Activated CD4-positive, alpha-beta memory T cell treated with anti-CD3 and anti-CD28 coated beads for 36 hours (primary cell): Measurements from ENCODE around the gene DDR1. TPM values are rescaled to one million over a fixed set of nuclear protein-coding genes. Genes with fewer than 3 reads are reported as not detected.

Source experiments
- CTCF ChIA-PET: fragments of 350-600 bp; sonication (Branson Sonifier 250); formaldehyde crosslinking; loops from one replicate; lab custom pipeline; 2021; ENCODE audit warnings: antibody characterized with exemption, inconsistent platforms; lab: Charles Lee
- POLR2A ChIA-PET: fragments of 350-600 bp; sonication (Branson Sonifier 250); formaldehyde crosslinking; loops from one replicate; lab custom pipeline; 2021; ENCODE audit warnings: antibody characterized with exemption; lab: Charles Lee
- DNase-seq: peaks from one replicate; pipeline ENCODE4 v3.0.0-alpha.2; 2020
- H3K27ac Mint-ChIP-seq: one replicate; pipeline ENCODE4 v1.8.0; 2021; ENCODE audit warnings: mixed read lengths
- H3K27me3 Mint-ChIP-seq: one replicate; pipeline ENCODE4 v1.8.0; 2021; ENCODE audit warnings: mixed read lengths
- H3K36me3 Mint-ChIP-seq: one replicate; pipeline ENCODE4 v1.8.0; 2021; ENCODE audit warnings: mixed read lengths
- H3K4me1 Mint-ChIP-seq: one replicate; pipeline ENCODE4 v1.8.0; 2021; ENCODE audit warnings: low read depth, mixed read lengths
- H3K4me3 Mint-ChIP-seq: one replicate; pipeline ENCODE4 v1.8.0; 2021; ENCODE audit warnings: mild to moderate bottlenecking, mixed read lengths
- H3K9me3 Mint-ChIP-seq: one replicate; pipeline ENCODE4 v1.8.0; 2021; ENCODE audit warnings: mixed read lengths
- intact Hi-C: fragments of 100-400 bp; cut with micrococcal nuclease; formaldehyde crosslinking; loops from one replicate; pipeline ENCODE4 v1.15.1; 2023
- total RNA-seq, 2 experiments: library from RNA; stranded (reverse); gene quantifications; one replicate each; pipeline ENCODE4 v1.2.3, GENCODE V29; 2021

Gene DDR1
- total RNA-seq, 2 experiments from 2014 or later: 8.1 to 8.7 TPM

DNA sequence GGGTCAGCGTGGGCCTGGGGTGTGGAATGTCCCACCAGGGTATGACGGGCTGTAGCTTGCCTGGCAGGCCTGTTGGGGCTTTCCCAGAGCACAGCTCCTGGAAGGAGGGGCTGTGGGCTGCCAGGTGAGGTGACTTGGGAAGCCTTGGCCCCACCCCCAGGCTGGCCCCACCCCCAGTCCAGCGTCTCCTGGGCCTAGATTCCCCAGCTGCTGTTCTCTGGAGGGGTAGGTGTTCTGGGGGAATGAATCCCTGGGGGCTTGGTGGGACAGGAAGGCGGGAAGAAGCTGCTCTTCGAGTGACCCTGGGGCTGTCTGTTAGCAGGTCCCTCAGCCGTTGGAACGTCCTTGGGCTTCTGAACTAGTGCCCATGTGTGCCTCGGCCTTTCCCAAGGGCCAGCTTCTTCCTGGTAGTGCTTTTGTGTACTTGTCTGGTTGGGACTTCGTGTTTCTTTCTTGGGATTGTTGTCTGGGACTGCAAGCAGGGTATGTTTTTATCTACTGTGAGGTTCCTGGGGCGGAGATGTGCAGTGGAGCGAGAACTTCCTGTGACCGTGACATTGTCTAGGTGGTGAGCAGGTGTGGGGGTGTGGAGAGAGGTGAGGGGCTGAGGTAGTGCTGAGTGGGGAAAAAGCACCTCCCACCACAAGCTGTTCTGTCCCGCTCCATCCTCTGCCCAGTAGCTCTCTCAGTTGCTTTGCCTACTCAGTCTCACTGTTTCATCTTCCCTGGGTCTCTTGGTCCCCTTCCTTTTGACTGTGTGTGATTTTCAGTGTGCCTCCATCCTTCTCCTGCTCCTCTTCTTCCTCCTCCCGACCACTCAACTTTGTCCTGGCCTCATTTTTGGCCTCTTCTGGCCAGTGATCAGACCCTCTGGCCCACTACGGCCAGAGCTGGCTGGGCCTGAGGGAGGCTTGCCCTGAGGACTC is 1.3 kb upstream of the DDR1 start:
- peak overlapping the region; percentile 2 for H3K27ac Mint-ChIP-seq
- H3K4me3 Mint-ChIP-seq: peak overlapping the region; percentile 66
- peaks cover 28% of the 10 kb centered on the region for H3K4me1 Mint-ChIP-seq
- POLR2A ChIA-PET: interaction anchor here (0.6 to 0.8 kb wide), 2 partner anchors 146 to 403 kb away, joined by 4 to 6 read pairs; no protein-coding TSS in a partner anchor
- no peaks in the 10 kb centered on the region for H3K9me3 Mint-ChIP-seq
- no peaks in the 10 kb centered on the region for H3K27me3 Mint-ChIP-seq
- H3K36me3 Mint-ChIP-seq: no peaks in the 10 kb centered on the region
- intact Hi-C loops: no loop called here
- CTCF ChIA-PET: interaction anchor here (0.9 to 1.7 kb wide), 4 partner anchors 54 to 196 kb away, joined by 3 to 7 read pairs (median 4); no protein-coding TSS in a partner anchor
- peak; percentile 37 for DNase-seq

DNA sequence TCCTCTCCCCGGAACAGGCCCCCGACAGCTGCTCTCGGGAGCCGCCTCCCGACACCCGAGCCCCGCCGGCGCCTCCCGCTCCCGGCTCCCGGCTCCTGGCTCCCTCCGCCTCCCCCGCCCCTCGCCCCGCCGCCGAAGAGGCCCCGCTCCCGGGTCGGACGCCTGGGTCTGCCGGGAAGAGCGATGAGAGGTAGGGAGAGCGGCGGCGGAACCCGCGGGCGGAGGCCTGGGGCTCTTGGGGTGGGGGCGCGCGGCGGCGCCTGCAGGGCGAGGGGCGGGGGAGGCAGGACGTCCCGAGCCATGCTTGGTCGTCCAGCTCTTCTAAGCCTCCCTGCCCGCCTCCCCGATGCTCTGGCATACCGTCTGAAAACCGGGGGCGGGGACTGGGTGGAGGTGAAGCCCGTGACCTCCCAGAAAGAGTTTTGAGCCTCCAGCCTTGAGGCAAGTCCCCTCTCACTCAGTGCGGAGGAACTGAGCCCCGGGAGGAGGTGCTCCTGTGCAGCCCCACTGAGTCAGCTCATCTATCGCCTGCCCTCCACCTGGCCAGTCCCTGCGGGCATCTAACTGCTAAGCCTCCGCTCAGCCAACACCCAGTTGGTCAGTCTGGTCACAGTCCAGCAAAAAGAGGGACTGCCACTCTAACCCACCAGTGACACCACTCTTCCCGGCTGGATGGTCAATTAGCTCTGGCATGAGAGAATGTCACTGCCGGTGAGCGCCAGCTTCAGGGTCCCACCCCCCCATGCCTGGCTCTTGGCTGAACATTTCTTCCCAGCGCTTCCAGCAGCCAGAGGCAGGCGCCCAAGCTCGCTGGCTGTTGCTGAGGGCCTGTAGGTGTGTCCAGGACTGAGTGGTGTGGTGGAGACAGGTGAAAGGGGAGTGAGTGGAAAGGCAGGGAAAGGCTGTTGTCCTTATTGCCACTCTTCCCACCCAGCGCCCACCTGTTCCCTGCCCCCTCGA is 482 bp downstream of the DDR1 start:
- no peaks in the 10 kb centered on the region for H3K36me3 Mint-ChIP-seq
- H3K4me3 Mint-ChIP-seq: peak overlapping the region; percentile 70
- ChIA-PET POLR2A (interaction anchor here (0.7 to 1.0 kb wide), 3 partner anchors 29 to 56 kb away, joined by 3 to 4 read pairs (median 3); partner anchors contain the start of gene VARS2), CTCF (interaction anchor here (0.6 to 1.7 kb wide), 7 partner anchors 56 to 205 kb away, joined by 3 to 11 read pairs (median 4); no protein-coding TSS in a partner anchor)
- no peaks in the 10 kb centered on the region for H3K9me3 Mint-ChIP-seq
- DNase-seq: peak; percentile 66
- H3K4me1 Mint-ChIP-seq: peaks cover 25% of the 10 kb centered on the region
- H3K27me3 Mint-ChIP-seq: no peaks in the 10 kb centered on the region
- intact Hi-C loops: no loop called here
- H3K27ac Mint-ChIP-seq: no peak overlapping the region

GRCh38 chr6:30885481-30885998 is 1.2 kb downstream of the DDR1 start:
- POLR2A ChIA-PET: no interaction called here
- no peaks in the 10 kb centered on the region for H3K36me3 Mint-ChIP-seq
- H3K9me3 Mint-ChIP-seq: no peaks in the 10 kb centered on the region
- CTCF ChIA-PET: interaction anchor here (1.2 to 1.5 kb wide), 2 partner anchors 155 to 206 kb away, joined by 3 read pairs; no protein-coding TSS in a partner anchor
- no peaks in the 10 kb centered on the region for H3K27me3 Mint-ChIP-seq
- peaks cover 25% of the 10 kb centered on the region for H3K4me1 Mint-ChIP-seq
- intact Hi-C loops: no loop called here
- no peak overlapping the region for H3K27ac Mint-ChIP-seq
- no peak for DNase-seq
- H3K4me3 Mint-ChIP-seq: peak overlapping the region; percentile 70

DNA sequence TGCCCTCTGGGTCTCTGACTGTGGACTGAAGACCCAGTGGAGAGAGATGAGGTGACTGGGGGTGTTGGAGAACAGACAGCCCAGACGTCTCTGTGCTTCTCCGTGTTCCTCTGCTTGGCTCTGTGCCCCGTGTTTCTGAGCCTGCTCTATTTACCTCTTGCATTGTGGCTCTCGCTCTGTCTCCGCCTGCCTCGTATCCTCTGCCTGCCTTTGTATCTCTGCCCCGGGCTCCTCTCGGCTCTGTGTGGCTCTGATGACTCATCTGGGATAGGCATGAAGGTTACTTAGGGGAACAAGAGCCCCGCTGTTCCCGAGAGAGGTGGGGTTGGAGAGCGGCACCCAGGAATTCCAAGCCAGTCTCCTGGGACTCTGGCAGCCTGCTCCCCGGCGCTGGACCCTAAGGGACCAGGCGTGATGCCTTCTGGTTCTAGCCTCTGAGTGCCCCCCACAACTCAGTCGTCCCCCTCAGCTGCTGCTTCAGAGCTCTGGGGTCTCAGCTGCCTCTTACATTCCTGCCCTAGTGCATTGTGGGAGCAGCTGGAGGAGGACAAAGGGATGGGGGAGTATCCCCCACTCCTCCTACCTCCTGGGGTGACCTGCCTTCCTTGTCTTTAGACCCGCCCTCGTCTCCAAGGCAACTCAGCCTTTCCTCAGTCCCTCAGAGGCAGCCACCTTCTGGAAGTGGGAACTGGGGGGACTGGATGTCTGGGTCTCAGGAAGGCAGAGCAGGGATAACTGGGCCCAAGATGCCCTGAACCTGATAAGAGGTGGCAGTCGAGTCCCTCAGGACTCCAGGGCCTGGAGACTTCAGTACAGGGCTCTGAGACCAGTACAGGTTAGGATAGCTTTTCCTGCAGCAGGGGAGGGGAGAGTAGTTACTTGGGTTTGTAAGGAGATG is 1.9 kb downstream of the DDR1 start:
- POLR2A ChIA-PET: no interaction called here
- CTCF ChIA-PET: interaction anchor here (0.9 to 1.5 kb wide), 2 partner anchors 156 to 193 kb away, joined by 3 to 4 read pairs; no protein-coding TSS in a partner anchor
- Mint-ChIP-seq H3K4me1 (peaks cover 25% of the 10 kb centered on the region), H3K9me3 (no peaks in the 10 kb centered on the region), H3K27ac (no peak overlapping the region), H3K4me3 (peak overlapping the region; percentile 70), H3K36me3 (no peaks in the 10 kb centered on the region), H3K27me3 (no peaks in the 10 kb centered on the region)
- DNase-seq: peak; percentile 38
- intact Hi-C loops: no loop called here

DNA sequence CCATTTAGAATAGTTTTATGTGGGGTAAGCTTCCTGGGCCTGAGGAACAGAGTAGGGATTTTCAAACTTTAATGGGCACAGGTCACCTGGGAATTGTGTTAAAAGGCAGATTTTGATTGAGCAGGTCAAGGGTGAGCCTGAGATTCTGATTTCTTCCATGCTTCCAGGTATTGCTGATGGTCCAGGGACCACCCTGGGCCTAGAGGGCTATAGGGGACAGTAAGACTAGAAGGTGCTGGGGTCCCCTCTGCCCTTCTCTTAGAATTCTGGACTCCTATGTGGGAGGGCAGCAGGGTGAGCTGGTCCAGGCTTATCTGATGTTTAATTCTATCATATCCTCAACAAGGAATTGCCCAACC is 2.6 kb downstream of the DDR1 start:
- POLR2A ChIA-PET: no interaction called here
- Mint-ChIP-seq H3K4me1 (peaks cover 25% of the 10 kb centered on the region), H3K9me3 (no peaks in the 10 kb centered on the region), H3K4me3 (no peak overlapping the region), H3K27ac (no peak overlapping the region), H3K27me3 (no peaks in the 10 kb centered on the region), H3K36me3 (no peaks in the 10 kb centered on the region)
- CTCF ChIA-PET: interaction anchor here (0.9 kb wide), 1 partner anchor 193 kb away, joined by 4 read pairs; no protein-coding TSS in a partner anchor
- DNase-seq: no peak
- intact Hi-C loops: no loop called here

GRCh38 chr6:30887901-30888815 is 3.8 kb downstream of the DDR1 start:
- Mint-ChIP-seq H3K36me3 (no peaks in the 10 kb centered on the region), H3K27ac (no peak overlapping the region), H3K9me3 (no peaks in the 10 kb centered on the region), H3K27me3 (no peaks in the 10 kb centered on the region), H3K4me1 (peaks cover 22% of the 10 kb centered on the region), H3K4me3 (no peak overlapping the region)
- CTCF ChIA-PET: interaction anchor here (1.3 to 1.5 kb wide), 2 partner anchors 192 to 199 kb away, joined by 4 read pairs; no protein-coding TSS in a partner anchor
- POLR2A ChIA-PET: no interaction called here
- intact Hi-C loops: no loop called here
- no peak for DNase-seq

- Mint-ChIP-seq H3K4me1 (peaks cover 17% of the 10 kb centered on the region), H3K27me3 (no peaks in the 10 kb centered on the region), H3K9me3 (no peaks in the 10 kb centered on the region), H3K27ac (no peak overlapping the region), H3K4me3 (no peak overlapping the region), H3K36me3 (no peaks in the 10 kb centered on the region)
- DNase-seq: peak; percentile 4
- ChIA-PET POLR2A (interaction anchor here (0.6 kb wide), 1 partner anchor 78 kb away, joined by 5 read pairs; no protein-coding TSS in a partner anchor), CTCF (interaction anchor here (1.3 to 1.5 kb wide), 2 partner anchors 191 to 198 kb away, joined by 4 read pairs; no protein-coding TSS in a partner anchor)
- intact Hi-C loops: no loop called here
Measured at GRCh38 chr6:30888816-30889495, 4.6 kb downstream of the DDR1 start.

DNA sequence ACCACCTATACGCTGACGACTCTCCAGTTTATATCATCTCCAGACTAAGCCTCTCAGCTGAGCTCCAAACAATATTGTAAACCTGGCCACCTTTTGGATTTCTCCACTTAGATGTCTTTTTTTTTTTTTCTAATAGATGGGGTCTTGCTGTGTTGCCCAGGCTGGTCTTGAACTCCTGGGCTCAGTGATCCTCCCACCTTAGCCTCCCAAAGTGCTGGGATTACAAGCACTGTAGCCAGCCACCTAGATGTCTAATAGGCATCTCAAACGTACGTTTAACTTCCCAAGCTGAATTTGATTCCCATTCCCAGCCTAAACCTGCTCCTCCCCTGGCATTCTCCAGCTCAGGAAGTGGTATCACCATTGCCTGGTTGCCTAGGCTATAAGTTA is 5.2 kb downstream of the DDR1 start:
- Mint-ChIP-seq H3K4me1 (peaks cover 17% of the 10 kb centered on the region), H3K9me3 (no peaks in the 10 kb centered on the region), H3K4me3 (no peak overlapping the region), H3K27me3 (no peaks in the 10 kb centered on the region), H3K27ac (no peak overlapping the region), H3K36me3 (no peaks in the 10 kb centered on the region)
- intact Hi-C loops: no loop called here
- DNase-seq: no peak
- POLR2A ChIA-PET: interaction anchor here (0.6 kb wide), 1 partner anchor 78 kb away, joined by 5 read pairs; no protein-coding TSS in a partner anchor
- CTCF ChIA-PET: interaction anchor here (1.3 to 1.5 kb wide), 2 partner anchors 191 to 198 kb away, joined by 4 read pairs; no protein-coding TSS in a partner anchor

GRCh38 chr6:30889921-30890645 is 5.8 kb downstream of the DDR1 start:
- peak; percentile 3 for DNase-seq
- no peaks in the 10 kb centered on the region for H3K9me3 Mint-ChIP-seq
- H3K4me1 Mint-ChIP-seq: peaks cover 14% of the 10 kb centered on the region
- no peaks in the 10 kb centered on the region for H3K27me3 Mint-ChIP-seq
- no peaks in the 10 kb centered on the region for H3K36me3 Mint-ChIP-seq
- CTCF ChIA-PET: interaction anchor here (1.3 to 1.7 kb wide), 2 partner anchors 12 to 190 kb away, joined by 4 read pairs; no protein-coding TSS in a partner anchor
- POLR2A ChIA-PET: no interaction called here
- H3K27ac Mint-ChIP-seq: no peak overlapping the region
- no peak overlapping the region for H3K4me3 Mint-ChIP-seq
- intact Hi-C loops: no loop called here
